WTC11 (cell line): ENCODE measurements around the gene RPL37. TPM values are rescaled to one million over a fixed set of nuclear protein-coding genes. Genes with fewer than 3 reads are reported as not detected.
A peak's percentile ranks its signal among the peaks of the same experiment; 100 is the strongest.

Experiments
- ATAC-seq: fragments of 200-7000 bp; cut with Tn5 transposase; 2 replicates; pipeline ENCODE4 v1.10.0; 2021; ENCODE audit warnings: mild to moderate bottlenecking, moderate library complexity
- CTCF ChIA-PET: fragments of 300-600 bp; sonication (Branson Sonifier 250); formaldehyde crosslinking; loops from one replicate; lab custom pipeline; 2021; ENCODE audit warnings: antibody characterized with exemption; lab: Charles Lee
- POLR2A ChIA-PET: fragments of 350-600 bp; sonication (Branson Sonifier 250); formaldehyde crosslinking; loops from one replicate; lab custom pipeline; 2021; ENCODE audit warnings: antibody characterized with exemption; lab: Charles Lee
- DNase-seq: peaks from one replicate; pipeline ENCODE4 v3.0.0; 2021; ENCODE audit warnings: low spot score
- H3K27ac Mint-ChIP-seq: 2 replicates; pipeline ENCODE4 v1.8.0; 2021; ENCODE audit warnings: mixed read lengths
- H3K27me3 Mint-ChIP-seq: 2 replicates; pipeline ENCODE4 v1.8.0; 2021; ENCODE audit warnings: low read depth, mild to moderate bottlenecking, moderate library complexity, mixed read lengths
- H3K36me3 Mint-ChIP-seq: 2 replicates; pipeline ENCODE4 v1.8.0; 2021; ENCODE audit warnings: mixed read lengths
- H3K4me1 Mint-ChIP-seq: 2 replicates; pipeline ENCODE4 v1.8.0; 2022; ENCODE audit warnings: mixed read lengths
- H3K4me3 Mint-ChIP-seq: 2 replicates; pipeline ENCODE4 v1.8.0; 2021; ENCODE audit warnings: mild to moderate bottlenecking, moderate library complexity, mixed read lengths
- H3K9me3 Mint-ChIP-seq: 2 replicates; pipeline ENCODE4 v1.8.0; 2021; ENCODE audit warnings: mixed read lengths
- E2F5 ChIP-seq: sonication (generic); formaldehyde crosslinking; IDR thresholded peaks from 2 replicates; pipeline ENCODE4 v1.8.1; 2022; ENCODE audit warnings: mild to moderate bottlenecking, moderate library complexity, missing genetic modification reagents
- EMX1 ChIP-seq: fragments of 250-450 bp; sonication (Bioruptor Pico); IDR thresholded peaks from 2 replicates; pipeline ENCODE4 v1.8.0; 2021; ENCODE audit warnings: mild to moderate bottlenecking
- FOXJ3 ChIP-seq: sonication (generic); formaldehyde crosslinking; IDR thresholded peaks from 2 replicates; pipeline ENCODE4 v1.9.0; 2021; ENCODE audit warnings: missing genetic modification reagents, mild to moderate bottlenecking, borderline replicate concordance
- FOXK1 ChIP-seq: sonication (generic); formaldehyde crosslinking; IDR thresholded peaks from 2 replicates; pipeline ENCODE4 v1.8.0; 2022; ENCODE audit warnings: mild to moderate bottlenecking, moderate library complexity, missing genetic modification reagents
- GRHL2 ChIP-seq: fragments of 250-450 bp; sonication (Bioruptor Pico); IDR thresholded peaks from 2 replicates; pipeline ENCODE4 v1.8.0; 2022; ENCODE audit warnings: mild to moderate bottlenecking, moderate library complexity; ENCODE audit not compliant: insufficient replicate concordance, severe bottlenecking
- MLX ChIP-seq: sonication (generic); formaldehyde crosslinking; IDR thresholded peaks from 2 replicates; pipeline ENCODE4 v1.8.1; 2023; ENCODE audit warnings: mild to moderate bottlenecking, missing genetic modification reagents, moderate library complexity
- MXD4 ChIP-seq: fragments of 250-450 bp; sonication (Bioruptor Pico); IDR thresholded peaks from 2 replicates; pipeline ENCODE4 v1.8.0; 2021; ENCODE audit warnings: mild to moderate bottlenecking, moderate library complexity, borderline replicate concordance
- MYBL2 ChIP-seq: sonication (generic); formaldehyde crosslinking; IDR thresholded peaks from 2 replicates; pipeline ENCODE4 v1.8.1; 2023; ENCODE audit warnings: mild to moderate bottlenecking, moderate library complexity, missing genetic modification reagents
- NFE2L1 ChIP-seq: sonication (generic); formaldehyde crosslinking; IDR thresholded peaks from 2 replicates; pipeline ENCODE4 v1.8.1; 2023; ENCODE audit warnings: missing genetic modification reagents
- NFYB ChIP-seq: sonication (generic); formaldehyde crosslinking; conservative IDR thresholded peaks from 2 replicates; pipeline ENCODE4 v1.8.0; 2022; ENCODE audit warnings: low read depth, missing genetic modification reagents
- OVOL2 ChIP-seq: fragments of 250-450 bp; sonication (Bioruptor Pico); IDR thresholded peaks from 2 replicates; pipeline ENCODE4 v1.9.0; 2021; ENCODE audit warnings: mild to moderate bottlenecking, borderline replicate concordance
- TEAD1 ChIP-seq: sonication (generic); formaldehyde crosslinking; IDR thresholded peaks from 2 replicates; pipeline ENCODE4 v1.8.0; 2022; ENCODE audit warnings: mild to moderate bottlenecking, missing genetic modification reagents
- ZBTB21 ChIP-seq: sonication (generic); formaldehyde crosslinking; IDR thresholded peaks from 2 replicates; pipeline ENCODE4 v1.8.1; 2023; ENCODE audit warnings: mild to moderate bottlenecking, missing genetic modification reagents, borderline replicate concordance
- ZNF121 ChIP-seq: sonication (generic); formaldehyde crosslinking; IDR thresholded peaks from 2 replicates; pipeline ENCODE4 v1.8.0; 2023; ENCODE audit warnings: missing genetic modification reagents
- ZNF317 ChIP-seq: sonication (generic); formaldehyde crosslinking; IDR thresholded peaks from 2 replicates; pipeline ENCODE4 v1.8.1; 2023; ENCODE audit warnings: low read depth, mild to moderate bottlenecking, moderate library complexity, missing genetic modification reagents, borderline replicate concordance
- ZNF423 ChIP-seq: fragments of 250-450 bp; sonication (Bioruptor Pico); IDR thresholded peaks from 2 replicates; pipeline ENCODE4 v2.1.2; 2022; ENCODE audit warnings: mild to moderate bottlenecking, moderate library complexity
- total RNA-seq: library from RNA; stranded (reverse); gene quantifications from 3 replicates; pipeline ENCODE4 v1.2.3, GENCODE V29; 2021
- TF ChIP-seq, protein P1 (sequence below): sonication (generic); formaldehyde crosslinking; conservative IDR thresholded peaks from 2 replicates; pipeline ENCODE4 v1.8.1; 2023; ENCODE audit warnings: mild to moderate bottlenecking, low read depth, missing genetic modification reagents, moderate library complexity
- TF ChIP-seq, protein P2 (sequence below): sonication (generic); formaldehyde crosslinking; IDR thresholded peaks from 2 replicates; pipeline ENCODE4 v1.8.0; 2023; ENCODE audit warnings: mild to moderate bottlenecking, missing genetic modification reagents
- TF ChIP-seq, protein P3 (sequence below): sonication (generic); formaldehyde crosslinking; IDR thresholded peaks from 2 replicates; pipeline ENCODE4 v1.8.1; 2022; ENCODE audit warnings: low read depth, missing genetic modification reagents, borderline replicate concordance
- TF ChIP-seq, protein P4 (sequence below): fragments of 250-450 bp; sonication (Bioruptor Pico); IDR thresholded peaks from 2 replicates; pipeline ENCODE4 v1.8.0; 2021; ENCODE audit warnings: mild to moderate bottlenecking

The RPL37 gene
- total RNA-seq, 1 experiment from 2014 or later = 1,405 TPM

DNA sequence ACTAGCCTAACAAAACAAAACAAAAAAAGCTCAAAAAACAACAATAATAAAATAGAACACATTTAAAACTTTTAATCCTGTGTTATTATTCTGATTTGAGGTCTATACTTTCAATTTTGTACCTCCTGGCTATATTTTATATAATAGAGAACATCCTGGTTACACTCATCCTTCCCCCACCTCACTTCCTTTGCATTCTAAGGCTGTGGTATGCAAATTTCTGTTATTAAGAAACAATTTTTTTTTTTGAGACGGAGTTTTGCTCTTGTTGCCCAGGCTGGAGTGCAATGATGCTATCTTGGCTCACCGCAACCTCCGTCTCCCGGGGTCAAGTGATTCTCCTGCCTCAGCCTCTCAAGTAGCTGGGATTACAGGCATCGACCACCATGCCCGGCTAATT lies 3.1 kb upstream of the RPL37 start:
- Mint-ChIP-seq H3K36me3 (peaks cover 20% of the 10 kb centered on the region), H3K9me3 (no peaks in the 10 kb centered on the region), H3K4me3 (no peak overlapping the region), H3K4me1 (peaks cover 34% of the 10 kb centered on the region), H3K27me3 (0 out of 2 replicates have a peak, but pooled peaks cover under 1% of the 10 kb centered on the region), H3K27ac (no peak overlapping the region)
- no peak for ATAC-seq
- TF ChIP-seq GRHL2 (CRISPR knock-in tag) (no peak), MYBL2 (CRISPR knock-in tag) (no peak), E2F5 (no peak), TEAD1 (CRISPR knock-in tag) (no peak), ZNF121 (CRISPR knock-in tag) (no peak), ZNF317 (CRISPR knock-in tag) (no peak), EMX1 (CRISPR knock-in tag) (no peak), MXD4 (no peak), ZNF423 (CRISPR knock-in tag) (no peak), NFE2L1 (CRISPR knock-in tag) (no peak)
- TF ChIP-seq, protein P1, sequence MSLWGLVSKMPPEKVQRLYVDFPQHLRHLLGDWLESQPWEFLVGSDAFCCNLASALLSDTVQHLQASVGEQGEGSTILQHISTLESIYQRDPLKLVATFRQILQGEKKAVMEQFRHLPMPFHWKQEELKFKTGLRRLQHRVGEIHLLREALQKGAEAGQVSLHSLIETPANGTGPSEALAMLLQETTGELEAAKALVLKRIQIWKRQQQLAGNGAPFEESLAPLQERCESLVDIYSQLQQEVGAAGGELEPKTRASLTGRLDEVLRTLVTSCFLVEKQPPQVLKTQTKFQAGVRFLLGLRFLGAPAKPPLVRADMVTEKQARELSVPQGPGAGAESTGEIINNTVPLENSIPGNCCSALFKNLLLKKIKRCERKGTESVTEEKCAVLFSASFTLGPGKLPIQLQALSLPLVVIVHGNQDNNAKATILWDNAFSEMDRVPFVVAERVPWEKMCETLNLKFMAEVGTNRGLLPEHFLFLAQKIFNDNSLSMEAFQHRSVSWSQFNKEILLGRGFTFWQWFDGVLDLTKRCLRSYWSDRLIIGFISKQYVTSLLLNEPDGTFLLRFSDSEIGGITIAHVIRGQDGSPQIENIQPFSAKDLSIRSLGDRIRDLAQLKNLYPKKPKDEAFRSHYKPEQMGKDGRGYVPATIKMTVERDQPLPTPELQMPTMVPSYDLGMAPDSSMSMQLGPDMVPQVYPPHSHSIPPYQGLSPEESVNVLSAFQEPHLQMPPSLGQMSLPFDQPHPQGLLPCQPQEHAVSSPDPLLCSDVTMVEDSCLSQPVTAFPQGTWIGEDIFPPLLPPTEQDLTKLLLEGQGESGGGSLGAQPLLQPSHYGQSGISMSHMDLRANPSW (CRISPR knock-in tag) = no peak
- TF ChIP-seq, protein P2, sequence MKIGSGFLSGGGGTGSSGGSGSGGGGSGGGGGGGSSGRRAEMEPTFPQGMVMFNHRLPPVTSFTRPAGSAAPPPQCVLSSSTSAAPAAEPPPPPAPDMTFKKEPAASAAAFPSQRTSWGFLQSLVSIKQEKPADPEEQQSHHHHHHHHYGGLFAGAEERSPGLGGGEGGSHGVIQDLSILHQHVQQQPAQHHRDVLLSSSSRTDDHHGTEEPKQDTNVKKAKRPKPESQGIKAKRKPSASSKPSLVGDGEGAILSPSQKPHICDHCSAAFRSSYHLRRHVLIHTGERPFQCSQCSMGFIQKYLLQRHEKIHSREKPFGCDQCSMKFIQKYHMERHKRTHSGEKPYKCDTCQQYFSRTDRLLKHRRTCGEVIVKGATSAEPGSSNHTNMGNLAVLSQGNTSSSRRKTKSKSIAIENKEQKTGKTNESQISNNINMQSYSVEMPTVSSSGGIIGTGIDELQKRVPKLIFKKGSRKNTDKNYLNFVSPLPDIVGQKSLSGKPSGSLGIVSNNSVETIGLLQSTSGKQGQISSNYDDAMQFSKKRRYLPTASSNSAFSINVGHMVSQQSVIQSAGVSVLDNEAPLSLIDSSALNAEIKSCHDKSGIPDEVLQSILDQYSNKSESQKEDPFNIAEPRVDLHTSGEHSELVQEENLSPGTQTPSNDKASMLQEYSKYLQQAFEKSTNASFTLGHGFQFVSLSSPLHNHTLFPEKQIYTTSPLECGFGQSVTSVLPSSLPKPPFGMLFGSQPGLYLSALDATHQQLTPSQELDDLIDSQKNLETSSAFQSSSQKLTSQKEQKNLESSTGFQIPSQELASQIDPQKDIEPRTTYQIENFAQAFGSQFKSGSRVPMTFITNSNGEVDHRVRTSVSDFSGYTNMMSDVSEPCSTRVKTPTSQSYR = no peak
- TF ChIP-seq, protein P3, sequence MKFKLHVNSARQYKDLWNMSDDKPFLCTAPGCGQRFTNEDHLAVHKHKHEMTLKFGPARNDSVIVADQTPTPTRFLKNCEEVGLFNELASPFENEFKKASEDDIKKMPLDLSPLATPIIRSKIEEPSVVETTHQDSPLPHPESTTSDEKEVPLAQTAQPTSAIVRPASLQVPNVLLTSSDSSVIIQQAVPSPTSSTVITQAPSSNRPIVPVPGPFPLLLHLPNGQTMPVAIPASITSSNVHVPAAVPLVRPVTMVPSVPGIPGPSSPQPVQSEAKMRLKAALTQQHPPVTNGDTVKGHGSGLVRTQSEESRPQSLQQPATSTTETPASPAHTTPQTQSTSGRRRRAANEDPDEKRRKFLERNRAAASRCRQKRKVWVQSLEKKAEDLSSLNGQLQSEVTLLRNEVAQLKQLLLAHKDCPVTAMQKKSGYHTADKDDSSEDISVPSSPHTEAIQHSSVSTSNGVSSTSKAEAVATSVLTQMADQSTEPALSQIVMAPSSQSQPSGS = no peak
- CTCF ChIA-PET = no interaction called here
- POLR2A ChIA-PET = interaction anchor here (0.6 kb wide), 1 partner anchor 12 kb away, joined by 4 read pairs; no protein-coding TSS in a partner anchor
- no peak for DNase-seq

DNA sequence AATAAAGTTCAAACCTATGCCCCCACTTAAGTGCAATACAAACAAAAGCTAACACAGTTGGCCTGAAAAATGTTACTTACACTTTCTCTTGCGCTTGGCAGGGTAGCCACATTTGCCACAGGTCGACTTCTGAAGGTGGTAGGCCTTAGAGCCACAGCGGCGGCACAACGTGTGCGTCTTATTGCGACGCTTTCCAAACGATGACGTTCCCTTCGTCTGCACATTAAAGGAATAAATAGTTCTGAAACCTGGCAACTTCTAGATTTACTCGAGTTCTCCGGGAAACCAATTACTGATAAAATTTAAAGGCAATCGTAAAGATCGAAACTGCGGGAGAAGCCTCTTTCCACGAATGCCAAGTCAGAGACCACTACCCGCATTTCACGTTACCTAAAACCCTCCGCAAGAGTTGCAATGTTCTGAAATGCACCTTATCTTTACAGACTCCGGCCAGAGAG lies 602 bp downstream of the RPL37 start:
- ATAC-seq (no peak), DNase-seq (no peak)
- POLR2A ChIA-PET = interaction anchor here (0.9 kb wide), 1 partner anchor 9 kb away, joined by 3 read pairs; no protein-coding TSS in a partner anchor
- TF ChIP-seq, protein P4, sequence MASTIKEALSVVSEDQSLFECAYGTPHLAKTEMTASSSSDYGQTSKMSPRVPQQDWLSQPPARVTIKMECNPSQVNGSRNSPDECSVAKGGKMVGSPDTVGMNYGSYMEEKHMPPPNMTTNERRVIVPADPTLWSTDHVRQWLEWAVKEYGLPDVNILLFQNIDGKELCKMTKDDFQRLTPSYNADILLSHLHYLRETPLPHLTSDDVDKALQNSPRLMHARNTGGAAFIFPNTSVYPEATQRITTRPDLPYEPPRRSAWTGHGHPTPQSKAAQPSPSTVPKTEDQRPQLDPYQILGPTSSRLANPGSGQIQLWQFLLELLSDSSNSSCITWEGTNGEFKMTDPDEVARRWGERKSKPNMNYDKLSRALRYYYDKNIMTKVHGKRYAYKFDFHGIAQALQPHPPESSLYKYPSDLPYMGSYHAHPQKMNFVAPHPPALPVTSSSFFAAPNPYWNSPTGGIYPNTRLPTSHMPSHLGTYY (CRISPR knock-in tag) = 0 out of 2 replicates have a peak, but pooled peaks have one; percentile 13
- TF ChIP-seq ZBTB21 (CRISPR knock-in tag) (no peak), OVOL2 (CRISPR knock-in tag) (no peak), MLX (no peak), MYBL2 (CRISPR knock-in tag) (no peak), FOXJ3 (no peak), ZNF317 (CRISPR knock-in tag) (no peak), NFYB (no peak), FOXK1 (0 out of 2 replicates have a peak, but pooled peaks have one; percentile 41)
- CTCF ChIA-PET = no interaction called here
- Mint-ChIP-seq H3K27me3 (no peaks in the 10 kb centered on the region), H3K4me1 (peaks cover 43% of the 10 kb centered on the region), H3K36me3 (peaks cover 56% of the 10 kb centered on the region), H3K27ac (peak overlapping the region; percentile 99), H3K9me3 (no peaks in the 10 kb centered on the region), H3K4me3 (peak overlapping the region; percentile 100)
